NCI-H187 treated with DMSO at 0.1 percent for 48 hours (cell line): Measurements from ENCODE around the gene PRDM11.
A peak's percentile ranks its signal among the peaks of the same experiment; 100 is the strongest.

Experiments
- DNase-seq: peaks from one replicate; lab custom pipeline; 2025; lab: John Stamatoyannopoulos, UW

The PRDM11 gene

GRCh38 chr11:45142241-45143055, 4.0 kb upstream of the PRDM11 start:
- DNase-seq, result no peak

DNA sequence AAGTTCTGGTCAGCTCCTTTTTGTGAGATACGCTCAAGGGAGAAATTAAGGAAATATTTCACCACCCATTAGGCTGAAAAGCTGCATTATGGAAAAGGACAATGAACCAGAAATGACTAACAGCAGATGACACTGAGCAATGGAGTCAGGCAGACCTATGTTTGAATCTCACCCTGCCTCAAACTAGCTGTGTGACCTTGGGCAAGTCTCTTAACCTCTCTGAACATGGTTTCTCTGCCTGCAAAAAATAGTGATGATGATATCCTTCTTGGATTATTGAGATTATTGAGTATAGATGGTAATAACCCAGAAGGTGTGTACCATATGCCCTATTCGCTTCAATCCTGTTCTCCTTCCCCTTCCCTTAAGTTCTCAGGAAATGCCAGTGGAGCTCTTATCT, 2.9 kb upstream of the PRDM11 start:
- DNase-seq, result no peak

DNA sequence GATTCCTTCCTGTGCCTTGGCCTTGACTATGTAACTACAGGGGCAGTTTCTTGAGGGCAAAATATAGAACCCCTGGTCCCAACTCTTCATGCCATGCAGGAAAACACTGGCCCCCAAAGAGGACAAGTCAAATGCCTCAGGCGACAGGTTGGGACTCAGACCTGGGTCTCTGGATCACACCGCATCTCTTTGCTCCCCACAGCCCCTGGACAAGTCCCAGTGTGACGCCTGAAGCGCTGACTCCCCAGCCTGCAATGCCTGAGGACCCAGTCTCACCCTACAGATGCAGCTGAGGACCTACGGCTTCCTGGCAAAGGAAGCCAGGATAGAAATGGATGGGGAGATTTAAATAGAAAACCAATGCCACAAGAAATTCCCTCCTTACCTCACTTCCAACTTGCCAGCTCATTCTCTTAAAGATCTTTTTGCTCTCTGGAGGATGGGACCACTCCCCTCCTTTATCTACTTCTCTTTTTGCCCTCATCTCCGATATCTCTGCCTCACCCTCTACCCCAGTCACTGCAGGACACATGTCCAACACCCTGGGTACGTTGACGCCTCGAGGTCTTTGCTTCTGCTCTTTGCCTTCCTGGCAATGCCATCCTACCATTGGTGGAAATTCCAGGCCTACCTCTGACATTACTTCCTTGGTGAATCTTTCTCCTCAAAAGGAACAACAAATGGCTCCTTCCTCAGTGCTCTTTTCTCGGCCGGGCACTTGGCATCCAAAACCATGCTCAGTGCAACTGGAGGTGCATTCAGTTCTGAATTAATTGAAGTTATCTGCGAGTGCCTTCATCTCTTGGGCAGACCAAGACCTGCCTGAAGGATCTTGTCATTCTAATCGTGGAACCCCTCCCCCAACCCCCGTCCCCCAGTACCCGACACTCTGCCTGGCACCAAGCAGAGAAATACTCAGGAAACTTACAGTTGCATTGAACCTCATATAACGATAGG, 2.0 kb upstream of the PRDM11 start:
- no peak for DNase-seq

GRCh38 chr11:45145083-45145378, 1.4 kb upstream of the PRDM11 start:
- DNase-seq, result no peak

- DNase-seq, result no peak
Observed at GRCh38 chr11:45145379-45146071, 914 bp upstream of the PRDM11 start.

- DNase-seq, result peak; percentile 60
Observed at GRCh38 chr11:45147017-45147728, 734 bp downstream of the PRDM11 start.

DNA sequence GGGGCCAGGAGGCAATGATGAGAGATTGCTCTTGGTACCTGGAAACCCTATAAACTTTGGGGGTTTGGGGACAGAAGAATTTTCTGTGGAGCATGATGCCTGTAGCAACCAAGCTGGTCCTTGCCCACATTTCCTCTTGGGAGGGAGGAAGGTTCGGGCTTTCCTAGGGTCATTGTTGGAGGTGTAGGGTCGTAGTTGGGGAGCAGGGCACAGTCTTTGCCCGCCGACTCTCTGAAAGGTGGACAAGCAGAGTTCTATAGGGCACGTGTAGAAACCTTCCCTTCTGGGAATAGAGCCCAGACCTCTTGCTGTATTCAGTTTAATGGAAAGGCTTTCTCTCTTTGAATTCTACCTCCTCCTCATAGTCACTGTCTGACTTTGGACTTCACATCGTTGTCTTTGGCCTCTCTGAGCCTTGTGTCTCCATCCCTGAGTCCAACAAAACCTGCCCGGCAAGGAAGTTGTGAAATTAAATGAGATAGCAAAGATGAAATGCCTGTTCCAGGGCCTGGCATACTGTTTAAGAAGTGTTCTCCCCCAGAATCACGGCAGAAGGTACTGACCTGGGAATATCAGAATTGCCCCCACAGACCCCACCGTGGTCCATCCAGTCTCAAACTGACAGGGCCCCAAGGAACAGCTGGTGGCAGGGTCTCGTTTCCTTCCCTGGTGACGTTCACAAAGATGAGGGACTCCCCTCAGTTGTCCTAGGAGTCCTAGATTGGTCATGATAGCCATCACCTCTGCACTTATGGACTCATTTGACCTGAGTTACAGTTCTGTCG, 1.6 kb downstream of the PRDM11 start:
- no peak for DNase-seq

DNA sequence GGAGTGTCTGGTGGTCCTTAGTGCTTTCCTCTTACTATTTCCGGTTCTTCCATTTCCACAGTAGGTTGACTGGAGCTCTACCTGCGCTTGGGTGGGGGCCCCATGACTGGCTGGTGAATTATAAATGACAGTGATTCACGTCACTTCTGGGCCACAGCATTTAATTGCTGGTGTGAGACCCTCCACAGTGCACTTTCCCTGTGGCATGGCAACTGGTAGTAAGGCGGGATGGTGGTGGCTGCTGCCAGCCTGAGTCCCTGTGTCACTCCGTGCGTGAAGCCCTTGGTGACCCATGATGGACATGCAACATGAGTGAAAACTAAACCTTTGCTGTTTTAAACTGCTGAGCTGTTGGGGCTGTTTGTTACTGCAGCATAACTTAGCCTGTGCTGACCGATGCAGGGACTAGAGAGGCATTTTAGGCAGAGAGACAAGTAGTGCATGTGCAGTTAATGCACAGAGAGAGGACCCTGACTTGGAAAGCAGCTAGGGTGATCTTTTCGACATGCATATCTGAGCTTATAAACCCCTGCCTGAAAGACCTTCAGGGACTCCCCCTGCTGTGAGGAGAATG, 3.1 kb downstream of the PRDM11 start:
- DNase-seq, result no peak

DNA sequence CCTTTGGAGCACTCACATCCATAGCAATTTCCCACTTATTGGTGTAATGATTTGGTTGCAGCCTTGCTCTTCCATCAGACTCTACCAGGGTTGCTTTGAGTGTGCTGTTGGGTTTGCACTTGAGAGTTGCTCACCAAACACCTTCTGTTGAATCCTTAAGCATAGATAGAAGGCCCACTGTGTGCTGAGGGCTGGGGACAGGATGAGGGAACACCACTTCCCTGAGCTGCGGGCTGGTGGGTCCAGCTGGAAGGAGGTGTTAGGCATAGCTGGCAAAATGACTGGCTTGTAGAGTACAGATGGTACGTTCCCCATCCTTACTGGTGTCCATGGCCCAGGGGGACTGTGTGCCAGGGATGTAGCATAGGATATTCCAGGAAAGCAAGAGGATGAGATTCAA, 3.9 kb downstream of the PRDM11 start:
- no peak for DNase-seq

DNA sequence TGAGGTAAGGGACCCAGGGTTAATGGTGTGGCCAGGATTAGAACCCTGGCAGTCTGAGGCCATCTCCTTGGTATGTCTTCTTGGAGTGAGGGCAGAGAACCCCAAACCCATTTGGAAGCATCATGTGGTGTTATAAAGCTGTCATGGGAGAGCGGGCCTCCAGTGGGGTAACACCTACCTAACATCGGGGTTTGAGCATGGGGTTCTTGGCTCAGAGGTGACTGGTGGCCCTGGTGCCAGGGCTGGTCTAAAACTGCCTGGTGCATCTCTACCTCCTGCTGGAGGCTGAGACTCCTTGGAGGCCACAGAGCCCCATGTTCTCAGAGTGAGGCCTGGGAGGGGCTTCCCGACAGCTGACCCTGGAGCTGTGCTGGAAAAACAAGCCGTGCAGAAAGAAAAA, 4.5 kb downstream of the PRDM11 start:
- DNase-seq, result no peak

DNA sequence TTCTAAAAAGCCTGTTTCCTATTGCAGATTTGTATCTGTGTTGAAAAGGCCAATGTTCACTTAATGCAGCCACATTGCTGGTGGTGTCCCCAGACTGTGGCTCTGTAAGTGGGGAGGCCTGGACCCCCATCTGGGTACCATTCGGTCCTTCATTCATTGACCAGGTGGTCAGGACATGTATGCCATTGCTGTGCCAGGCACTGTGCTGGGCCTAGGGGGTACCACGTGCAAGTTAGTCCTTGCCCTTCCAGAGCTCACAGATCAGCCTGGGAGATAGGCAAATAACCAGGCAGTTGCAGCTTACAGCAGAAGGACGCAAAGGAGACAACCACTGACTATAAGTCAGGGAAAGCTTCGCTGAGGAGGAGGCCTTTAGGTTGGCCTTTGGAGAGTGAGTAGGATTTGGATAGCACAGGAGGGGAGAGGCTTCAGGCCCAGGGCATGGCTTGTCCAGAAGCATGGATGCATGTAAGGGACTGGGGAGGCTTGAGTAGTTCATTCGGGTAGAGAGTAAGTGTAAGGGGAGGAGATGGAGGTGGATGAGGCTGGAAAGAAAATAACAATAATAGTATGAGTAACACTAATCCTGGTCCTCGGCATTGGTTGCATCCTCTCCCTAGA, 5.0 kb downstream of the PRDM11 start:
- DNase-seq, result no peak

- no peak for DNase-seq
Observed at GRCh38 chr11:45152740-45153595, 6.5 kb downstream of the PRDM11 start.

- no peak for DNase-seq
Observed at GRCh38 chr11:45154276-45154675, 7.8 kb downstream of the PRDM11 start.

DNA sequence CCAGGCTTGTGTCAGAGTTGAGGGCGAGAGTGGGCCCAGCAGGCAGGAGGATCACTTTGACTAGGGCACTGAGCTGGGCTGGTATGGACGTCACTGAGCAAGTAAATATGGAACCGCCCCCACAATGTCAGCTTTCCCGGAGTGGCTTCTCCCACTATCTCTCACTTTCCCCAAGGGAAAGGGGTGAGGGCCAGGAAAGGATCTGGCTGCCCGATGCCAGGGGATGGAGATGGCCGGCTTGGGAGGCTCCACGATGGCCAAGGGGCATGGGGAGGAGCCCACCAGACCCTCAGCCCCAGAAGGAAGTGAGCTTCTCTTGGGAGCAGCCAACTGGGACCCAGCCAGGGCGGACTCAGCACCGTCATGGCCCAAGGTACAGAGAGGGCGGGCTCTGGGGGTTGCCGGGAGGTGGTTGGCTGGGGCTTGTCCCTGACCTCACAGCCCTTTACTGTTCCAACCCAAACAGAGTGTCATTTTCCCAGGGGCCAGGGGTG, 8.7 kb downstream of the PRDM11 start:
- DNase-seq, result no peak

GRCh38 chr11:45155627-45156180, 9.3 kb downstream of the PRDM11 start:
- DNase-seq, result no peak

DNA sequence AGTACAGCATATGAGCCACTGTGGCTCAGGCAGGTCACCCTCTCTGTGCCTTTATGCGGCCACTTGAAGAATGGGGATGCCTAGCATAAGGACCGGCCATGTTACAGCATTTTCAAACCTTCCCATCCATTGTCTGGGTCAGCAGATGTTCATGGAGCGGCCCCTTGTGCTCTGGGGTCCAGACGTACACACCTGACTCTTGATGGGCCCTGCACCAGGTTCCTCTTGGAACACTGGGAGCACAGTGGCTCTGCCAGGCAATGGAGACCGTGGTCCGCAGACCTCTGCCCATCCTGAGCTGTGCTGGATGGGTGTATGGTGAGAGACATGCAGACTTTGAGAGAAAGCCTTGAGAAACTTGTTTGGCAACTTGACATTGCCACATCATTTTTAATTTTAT, 9.8 kb downstream of the PRDM11 start:
- no peak for DNase-seq

DNA sequence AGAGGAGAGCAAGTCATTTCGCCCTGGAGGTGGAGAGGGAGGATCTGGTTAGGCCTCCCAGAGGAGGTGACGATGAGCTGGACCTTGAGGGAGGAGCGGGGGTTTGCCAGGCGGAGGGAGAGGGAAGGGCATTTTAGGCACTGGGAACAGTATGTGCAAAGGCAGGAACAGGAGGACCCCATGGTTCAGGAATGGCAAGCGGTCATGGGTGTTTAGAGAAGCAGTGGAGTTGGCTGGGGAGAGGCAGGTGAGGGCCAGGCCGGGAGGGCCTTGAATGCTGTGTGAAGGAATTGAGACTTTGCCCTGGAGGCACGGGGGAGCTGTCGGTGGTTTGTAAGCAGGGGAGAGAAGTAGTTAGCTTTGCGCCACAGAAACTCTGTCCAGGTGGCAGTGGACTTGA, 10.3 kb downstream of the PRDM11 start:
- DNase-seq, result no peak

DNA sequence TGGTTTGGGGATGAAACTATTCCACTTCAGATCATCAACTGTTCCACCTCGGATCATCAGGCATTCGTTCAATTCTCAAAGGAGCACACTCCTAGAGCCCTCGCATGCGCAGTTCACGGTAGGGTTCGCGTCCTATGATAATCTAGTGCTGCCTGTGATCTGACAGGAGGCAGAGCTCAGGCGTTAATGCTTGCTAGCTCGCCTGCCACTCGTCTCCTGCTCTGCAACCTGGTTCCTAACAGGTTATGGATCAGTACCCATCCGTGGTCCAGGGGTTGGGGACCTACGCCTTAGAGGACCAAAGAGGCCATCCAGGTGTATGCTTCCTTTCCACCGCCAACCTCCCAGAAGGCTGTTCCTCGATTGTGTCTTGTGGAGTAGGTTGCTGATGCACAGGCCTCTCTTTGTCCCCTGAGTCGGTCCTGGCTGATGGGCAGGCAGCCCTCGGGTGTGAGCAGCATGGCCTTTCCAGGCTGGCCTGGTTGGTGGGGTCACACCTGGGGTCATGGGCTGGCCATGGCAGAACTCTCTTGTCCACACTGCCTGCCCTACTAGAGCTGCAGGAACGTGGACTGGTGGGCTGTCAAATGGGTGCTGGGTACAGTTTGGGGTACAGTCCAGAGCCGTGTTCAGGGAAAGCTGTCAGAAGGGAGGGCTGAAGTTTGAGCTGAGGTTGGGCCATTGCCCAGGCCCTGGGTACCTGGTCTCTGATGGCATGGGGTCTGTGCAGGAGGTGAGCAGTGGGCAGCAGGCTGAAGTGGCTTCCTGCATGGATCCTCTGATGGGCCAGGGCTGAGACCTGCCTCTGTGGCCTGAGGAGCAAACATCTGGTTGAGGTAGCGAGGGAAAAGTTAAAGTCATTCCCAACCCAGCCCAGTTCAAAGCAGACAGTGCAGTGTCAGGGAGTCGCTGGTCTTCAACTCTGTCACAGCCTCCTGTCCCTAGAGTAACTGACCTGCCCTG, 11.1 kb downstream of the PRDM11 start:
- DNase-seq, result no peak
